D341Med (cell line): ENCODE measurements around the gene RNF214.
A peak's percentile ranks its signal among the peaks of the same experiment; 100 is the strongest.
"Not testable (repeated sequence)": the region's sequence is repeated elsewhere in the genome, so short reads cannot be mapped to it uniquely, and the experiment has no call there.

ENCODE experiments used
- DNase-seq: peaks from one replicate; pipeline ENCODE4 v3.0.0; 2012; ENCODE audit warnings: low spot score

The RNF214 gene

DNA sequence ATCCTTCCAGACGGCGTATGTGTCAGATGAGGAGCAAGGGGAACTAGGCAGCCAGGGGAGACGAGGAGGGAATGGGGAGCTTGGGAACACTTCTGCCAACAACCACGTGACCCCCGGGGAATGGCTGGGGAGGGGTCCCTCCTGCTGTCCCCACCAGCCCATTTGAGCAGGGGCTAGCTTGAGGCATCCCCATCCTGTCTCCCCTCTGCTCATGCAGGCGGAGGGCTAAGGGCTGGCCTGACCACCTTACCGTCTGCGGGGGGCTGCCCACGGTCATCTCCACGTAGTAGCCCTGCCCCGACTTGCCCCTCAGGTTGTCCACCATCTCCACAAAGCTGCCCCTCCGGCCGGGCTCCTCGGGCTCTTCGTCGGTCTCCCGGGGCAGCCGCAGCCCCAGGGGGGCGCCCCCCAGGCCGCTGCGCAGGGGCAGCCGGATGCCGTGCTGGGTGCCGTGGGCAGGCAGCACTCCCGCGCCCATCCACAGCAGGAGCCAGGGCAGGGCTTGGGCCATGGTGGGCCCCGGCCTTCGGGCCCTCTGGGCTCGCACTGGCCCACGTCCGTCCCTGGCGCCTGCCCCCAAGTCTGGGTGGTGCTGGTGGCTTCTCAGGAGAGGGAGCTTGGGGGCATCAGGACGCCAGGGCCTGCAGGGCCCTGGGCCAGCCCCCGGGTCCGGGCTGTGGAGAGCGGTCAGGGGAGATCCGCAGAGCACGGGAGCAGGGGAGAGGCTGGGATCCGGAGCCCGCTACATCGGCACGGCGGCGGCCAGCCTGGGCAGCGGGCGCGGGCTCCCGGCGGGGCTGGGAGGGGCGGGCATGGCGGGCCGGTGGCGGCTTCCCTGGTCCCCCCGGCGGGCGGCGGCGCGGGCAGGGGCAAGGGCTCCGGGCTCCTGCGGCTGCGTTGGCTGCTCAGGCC lies 83.1 kb downstream of the RNF214 start:
- no peak for DNase-seq

DNA sequence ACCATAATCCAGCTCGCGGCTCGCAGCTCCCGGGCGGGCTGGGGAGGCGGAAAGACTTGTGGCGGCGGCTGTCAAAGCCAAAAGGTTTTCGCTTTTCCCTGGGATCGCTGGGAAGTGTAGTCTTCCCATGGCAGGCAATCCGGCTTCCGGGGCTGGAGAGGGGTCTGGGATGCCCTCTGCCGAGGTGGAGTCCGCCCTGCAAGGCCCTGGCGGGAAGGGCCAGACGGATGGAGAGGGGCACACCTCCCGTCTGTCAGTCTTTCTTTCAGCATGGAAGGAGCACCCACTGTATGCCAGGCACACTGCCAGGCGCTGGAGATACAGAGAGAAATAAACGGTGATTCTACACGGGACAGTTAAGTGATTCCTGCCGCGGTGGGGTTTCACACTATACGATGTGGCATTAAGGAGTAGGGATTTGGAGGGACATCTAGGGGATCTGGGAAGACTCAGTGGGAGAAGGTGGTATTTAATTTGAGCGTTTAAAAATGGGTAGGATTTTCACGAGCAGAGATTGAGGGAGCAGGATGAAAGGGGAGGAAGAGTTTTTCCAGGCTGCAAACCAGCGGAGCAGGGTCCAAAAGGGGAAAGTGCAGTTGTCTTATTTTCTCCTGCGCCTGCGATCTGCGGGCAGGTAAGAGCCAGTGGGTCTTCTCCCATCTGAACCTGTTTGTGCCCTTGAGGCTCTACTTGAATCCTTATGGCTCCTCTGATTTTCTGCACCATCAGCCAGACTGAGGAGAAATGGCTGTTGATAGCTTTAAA lies 83.9 kb downstream of the RNF214 start, which contains the start of gene BACE1:
Gene BACE1 (minus strand): TSS at position 60 of the 765 bp plus-strand sequence. CDS start 461 bp downstream, outside the sequence.
- DNase-seq = peak; percentile 92

DNA sequence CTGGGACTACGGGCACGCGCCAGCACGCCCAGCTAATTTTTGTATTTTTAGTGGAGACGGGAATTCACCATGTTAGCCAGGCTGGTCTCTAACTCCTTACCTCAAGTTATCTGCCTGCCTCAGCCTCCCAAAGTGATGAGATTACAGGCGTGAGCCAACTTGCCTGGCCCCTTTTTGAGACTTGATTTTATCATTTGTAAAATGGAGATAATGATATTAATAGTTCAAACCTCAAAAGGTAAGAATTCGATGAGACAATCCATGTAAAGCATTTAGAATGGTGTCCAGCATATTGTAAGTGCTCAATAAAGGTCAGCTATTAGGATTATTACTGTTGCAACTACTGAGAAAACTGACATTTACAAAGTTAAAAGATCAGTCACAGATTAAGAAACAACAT lies 86.3 kb downstream of the RNF214 start:
- DNase-seq = no peak

DNA sequence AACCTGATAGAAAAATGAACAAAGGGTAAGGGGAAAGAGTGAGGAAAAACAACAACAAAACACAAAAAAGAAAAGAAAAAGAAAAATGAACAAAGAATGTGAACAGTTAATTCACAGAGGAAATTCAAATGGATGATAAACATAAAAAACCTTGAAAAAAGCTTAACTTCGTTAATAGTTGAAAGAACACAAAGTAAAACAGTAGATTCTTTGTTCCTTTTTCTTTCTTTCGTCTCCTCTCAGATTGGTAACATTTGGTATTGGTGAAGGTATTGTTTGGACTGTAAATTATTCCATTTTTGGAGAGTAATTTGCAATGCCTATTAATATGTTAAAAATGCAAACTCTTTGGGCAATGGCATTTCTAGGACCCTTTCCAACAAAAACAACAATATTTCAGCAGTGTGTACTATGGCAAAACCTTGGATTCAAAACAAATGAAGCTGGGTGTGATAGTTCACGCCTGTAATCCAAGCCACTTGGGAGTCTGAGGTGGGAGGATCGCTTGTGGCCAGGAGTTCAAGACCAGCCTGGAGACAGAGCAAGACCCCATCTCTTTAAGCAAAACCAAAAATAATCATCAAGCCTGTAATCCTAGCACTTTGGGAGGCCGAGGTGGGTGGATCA lies 86.9 kb downstream of the RNF214 start:
- no peak for DNase-seq

DNA sequence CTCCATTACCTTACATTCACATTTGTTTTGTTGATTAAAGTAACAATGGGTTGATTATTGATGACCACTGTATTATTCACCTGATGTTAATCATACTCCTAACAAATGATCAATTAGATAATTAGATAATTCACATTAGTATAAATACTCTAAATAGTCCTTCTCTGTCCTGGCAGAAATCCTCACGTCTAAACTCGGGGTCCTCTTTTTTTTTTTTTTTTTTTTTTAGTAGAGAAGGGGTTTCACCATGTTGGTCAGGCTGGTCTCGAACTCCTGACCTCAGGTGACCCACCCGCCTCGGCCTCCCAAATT lies 94.7 kb downstream of the RNF214 start:
- DNase-seq = not testable (repeated sequence)

DNA sequence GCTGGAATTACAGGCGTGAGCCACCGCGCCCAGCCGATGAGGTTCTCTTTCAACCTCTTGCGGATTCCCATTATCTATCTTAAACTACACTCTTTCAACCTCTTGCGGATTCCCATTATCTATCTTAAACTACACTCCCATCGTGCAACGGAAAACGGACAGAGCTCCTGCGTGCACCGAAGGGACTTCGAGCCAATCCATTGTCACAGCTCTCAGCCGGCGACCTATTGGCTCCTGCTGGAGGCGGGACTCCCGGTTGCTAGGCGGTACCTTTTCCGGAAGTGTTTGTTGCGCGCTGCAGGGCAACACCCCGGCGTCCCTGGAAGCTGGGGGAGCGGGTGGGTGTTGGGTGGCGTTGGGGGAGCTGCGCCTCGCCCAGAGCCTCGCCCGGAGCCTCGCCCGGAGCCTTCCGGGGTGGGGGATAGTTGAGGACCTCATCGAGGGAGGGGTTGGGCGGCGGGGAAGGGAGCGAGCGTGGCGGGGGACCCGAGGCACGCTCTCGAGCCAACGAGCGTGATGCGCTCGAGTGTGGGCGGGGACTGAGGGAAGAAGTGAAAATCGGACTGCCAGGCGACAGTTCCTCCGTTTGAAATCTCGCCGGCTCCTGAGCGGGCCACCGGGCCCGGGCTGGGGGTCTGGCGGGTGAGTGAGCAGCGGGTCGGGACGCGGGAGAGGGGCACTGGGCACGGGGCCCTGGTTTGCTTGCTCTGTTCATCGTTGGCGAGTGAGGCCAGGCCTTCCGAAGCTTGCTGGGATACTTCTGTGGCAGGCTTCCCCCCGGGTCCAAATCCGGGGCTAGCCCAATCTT lies 95.3 kb downstream of the RNF214 start, which contains the start of gene CEP164:
Gene CEP164 (plus strand): TSS at position 288 of the 808 bp plus-strand sequence. CDS start 10,733 bp downstream, outside the sequence.
- DNase-seq = peak; percentile 95

DNA sequence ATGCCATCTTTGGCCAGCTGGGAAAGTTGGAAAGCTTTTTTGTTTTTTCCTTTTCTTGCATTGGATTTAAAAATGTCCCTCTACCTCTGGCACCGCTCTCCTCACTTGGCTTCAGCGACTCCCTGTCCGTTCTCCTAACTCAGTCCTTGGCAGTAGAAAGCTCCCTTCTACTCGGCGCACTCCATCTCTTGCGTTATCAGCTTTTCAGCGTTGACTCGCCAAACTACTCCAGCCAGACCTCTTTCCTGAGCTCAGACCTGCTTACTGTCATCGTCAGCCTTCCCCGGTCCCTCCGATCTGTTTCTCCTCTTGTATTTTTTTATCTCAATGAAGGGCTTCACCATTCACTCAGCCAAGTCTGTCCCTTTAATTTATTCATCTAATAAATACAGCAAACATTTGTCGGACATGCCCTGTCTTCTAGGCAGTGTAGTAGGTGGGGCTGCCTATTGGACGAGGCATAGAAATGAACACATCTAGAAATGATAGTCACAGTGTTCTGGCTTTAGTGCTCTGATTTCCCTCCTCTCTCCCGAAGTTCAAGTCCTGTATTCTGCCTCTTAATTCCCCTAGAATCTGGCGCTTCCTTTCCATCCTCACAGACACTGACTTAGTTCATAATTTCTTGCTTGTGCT lies 96.0 kb downstream of the RNF214 start:
- DNase-seq = no peak

DNA sequence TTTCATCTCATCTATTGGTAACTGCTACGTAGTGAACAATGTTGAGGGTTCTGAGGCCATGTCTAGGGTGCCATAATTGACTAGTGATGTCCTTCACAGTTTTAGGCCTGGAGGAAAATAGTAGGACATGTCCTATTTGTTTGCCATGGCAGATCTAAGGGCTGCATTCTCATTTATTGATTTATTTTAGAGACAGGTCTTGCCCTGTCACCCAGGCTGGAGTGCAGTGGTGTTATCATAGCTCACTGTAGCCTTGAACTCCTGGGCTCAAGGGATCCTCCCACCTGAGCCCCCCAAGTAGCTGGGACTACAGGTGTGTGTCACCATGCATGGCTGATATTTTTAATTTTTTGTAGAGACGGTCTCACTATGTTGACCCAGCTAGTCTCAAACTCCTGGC lies 100.4 kb downstream of the RNF214 start:
- no peak for DNase-seq

DNA sequence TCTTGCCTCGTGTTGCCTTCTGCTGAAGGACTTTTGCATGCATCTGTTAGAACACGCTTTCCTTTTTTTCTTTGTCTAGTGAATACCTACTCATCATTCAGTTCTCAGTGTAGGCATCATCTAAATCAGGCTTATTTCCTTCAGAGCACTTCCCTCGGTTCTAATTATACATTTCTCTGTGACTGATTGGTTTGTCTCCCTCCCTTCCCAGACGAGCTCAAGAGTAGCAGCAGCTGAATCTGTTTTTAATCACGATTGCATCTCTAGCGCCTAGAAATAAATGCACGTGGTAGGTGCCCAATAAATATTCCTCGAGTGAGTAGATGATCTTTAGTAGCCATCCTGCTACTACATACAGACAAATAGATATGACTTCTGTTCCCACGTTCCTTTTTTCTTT lies 101.4 kb downstream of the RNF214 start:
- no peak for DNase-seq

DNA sequence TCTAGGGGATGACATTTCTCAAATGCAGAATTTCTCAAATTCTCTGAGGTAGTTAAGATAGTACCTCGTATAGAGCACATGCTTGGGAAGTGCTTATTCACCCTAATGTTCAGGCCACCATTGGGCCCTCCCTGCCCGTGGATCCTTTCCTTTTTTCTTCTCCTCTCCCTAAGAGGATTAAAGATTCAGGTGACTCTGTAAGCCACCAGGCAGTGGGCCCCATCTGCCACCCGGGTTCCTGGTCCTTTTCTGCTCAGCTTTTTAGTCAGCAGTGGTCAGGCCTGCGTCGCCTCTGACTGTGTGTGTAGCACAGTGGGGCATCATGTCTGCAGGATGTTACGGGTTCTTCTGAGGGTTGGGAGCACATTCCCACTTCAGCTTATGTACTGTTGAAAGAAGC lies 102.4 kb downstream of the RNF214 start:
- peak; percentile 82 for DNase-seq

DNA sequence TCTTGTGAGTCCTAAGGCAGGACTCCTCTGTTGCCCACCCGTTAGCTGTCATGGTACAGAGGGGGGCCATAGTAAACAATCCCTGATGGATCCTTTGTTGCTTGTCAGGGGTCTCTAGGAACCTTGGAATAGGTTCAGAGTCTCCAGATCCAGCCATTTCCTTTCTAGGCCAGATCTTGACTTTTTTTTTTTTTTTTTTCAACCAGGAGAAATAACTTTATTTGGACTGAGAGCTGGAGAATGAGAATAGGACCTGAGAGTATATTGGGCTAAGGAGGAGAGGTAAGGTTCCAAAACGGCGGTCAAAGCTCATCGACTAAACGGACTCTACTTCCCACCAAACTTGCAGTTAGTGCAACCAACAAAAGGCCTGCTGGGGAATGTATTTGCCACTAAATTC lies 102.9 kb downstream of the RNF214 start:
- DNase-seq = no peak
